Stimulated activated CD4-positive, alpha-beta T cell treated with anti-CD3 and anti-CD28 coated beads, Interleukin-12 subunit alpha, Interleukin-12 subunit beta, amount 100 ng/mL, for 48 hours (primary cell): Measurements from ENCODE around the gene PCF11.
"Not testable (repeated sequence)": the region's sequence is repeated elsewhere in the genome, so short reads cannot be mapped to it uniquely, and the experiment has no call there.

Experiments used
- DNase-seq, 3 donors: peaks; one replicate each; pipeline ENCODE4 v3.0.0-alpha.2; 2020; ENCODE audit warnings: low read depth in 2 of 3, low spot score in 1 of 3

PCF11 gene

GRCh38 chr11:83191491-83191890, 34.6 kb downstream of the PCF11 start:
- DNase-seq, result no peak

GRCh38 chr11:83191986-83192385, 35.1 kb downstream of the PCF11 start:
- DNase-seq, result no peak

- no peak for DNase-seq
Measured at GRCh38 chr11:83192606-83193245, 35.8 kb downstream of the PCF11 start.

- DNase-seq, result peak; percentile 74 to 85 (median 81)
Measured at GRCh38 chr11:83193315-83194280, 36.7 kb downstream of the PCF11 start, which contains the start of gene ANKRD42. TSS of gene ANKRD42 (plus strand) at chr11:83193712. CDS start at chr11:83194671, 959 bp downstream.

GRCh38 chr11:83194281-83195142, 37.6 kb downstream of the PCF11 start:
- DNase-seq, result peak; percentile 31 to 40 (median 36)

- DNase-seq, result no peak
Measured at GRCh38 chr11:83195143-83195466, 38.2 kb downstream of the PCF11 start.

GRCh38 chr11:83195649-83196048, 38.7 kb downstream of the PCF11 start:
- no peak for DNase-seq

GRCh38 chr11:83200035-83200434, 43.1 kb downstream of the PCF11 start:
- no peak for DNase-seq

GRCh38 chr11:83205608-83206185, 48.8 kb downstream of the PCF11 start:
- DNase-seq, result no peak

- DNase-seq, result no peak
Measured at GRCh38 chr11:83206221-83206620, 49.3 kb downstream of the PCF11 start.

GRCh38 chr11:83206771-83207382, 49.9 kb downstream of the PCF11 start:
- DNase-seq, result not testable (repeated sequence)

GRCh38 chr11:83219095-83219494, 62.2 kb downstream of the PCF11 start:
- no peak for DNase-seq

- DNase-seq, result no peak
Measured at GRCh38 chr11:83220260-83220659, 63.3 kb downstream of the PCF11 start.

- no peak for DNase-seq
Measured at GRCh38 chr11:83221694-83222093, 64.8 kb downstream of the PCF11 start.

- no peak for DNase-seq
Measured at GRCh38 chr11:83222499-83222898, 65.6 kb downstream of the PCF11 start.

GRCh38 chr11:83223457-83223856, 66.5 kb downstream of the PCF11 start:
- no peak for DNase-seq

GRCh38 chr11:83235825-83236224, 78.9 kb downstream of the PCF11 start:
- DNase-seq, result no peak
